ENCODE measurements around the gene CADPS2.

Gene CADPS2

DNA sequence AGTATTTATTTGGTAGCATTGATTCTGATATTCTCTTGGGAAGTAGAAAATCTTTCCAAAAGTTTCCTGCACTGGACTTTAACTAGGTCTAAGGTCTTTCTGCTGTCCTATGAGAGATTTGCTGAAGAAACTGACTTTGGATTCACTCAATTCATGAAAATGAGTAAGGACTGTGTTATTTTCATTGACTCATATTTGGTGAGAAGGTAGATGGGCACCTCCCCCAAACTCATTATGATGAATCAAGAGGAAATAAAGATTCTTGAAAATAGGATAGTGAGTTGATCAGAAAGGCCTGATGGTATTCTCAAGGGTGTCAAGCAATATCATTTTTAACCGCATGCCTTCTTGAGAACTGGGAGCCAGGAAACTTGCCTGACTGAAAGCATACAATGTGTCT is 297.6 kb downstream of the CADPS2 start:
- no peak for DNase-seq

DNA sequence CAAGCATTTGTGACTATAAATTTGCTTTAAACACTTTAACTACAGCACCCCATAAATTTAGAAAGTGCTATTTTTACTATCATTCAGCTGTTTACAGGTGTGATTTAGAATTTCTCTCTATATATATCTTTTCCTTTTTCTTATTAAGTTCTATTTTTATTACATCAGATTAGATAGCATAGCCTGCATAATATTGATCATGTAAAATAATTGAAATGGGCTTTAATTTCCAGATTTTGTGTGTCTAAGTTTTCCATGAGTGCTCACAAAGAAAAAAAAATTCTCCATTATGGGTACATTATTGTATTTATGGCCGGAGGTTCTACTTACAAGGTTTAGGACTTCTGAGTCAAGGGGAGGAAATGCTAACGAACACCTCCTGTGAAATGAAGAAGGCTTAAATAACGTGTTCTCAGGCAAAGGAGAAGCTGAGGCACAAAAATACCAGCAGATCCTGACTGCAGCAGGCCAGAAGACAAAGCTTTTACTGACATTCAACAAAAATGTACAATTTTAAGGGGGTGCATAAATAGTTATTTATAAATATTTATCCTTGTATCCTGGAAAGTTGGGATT is 301.5 kb downstream of the CADPS2 start:
- DNase-seq, result no peak

DNA sequence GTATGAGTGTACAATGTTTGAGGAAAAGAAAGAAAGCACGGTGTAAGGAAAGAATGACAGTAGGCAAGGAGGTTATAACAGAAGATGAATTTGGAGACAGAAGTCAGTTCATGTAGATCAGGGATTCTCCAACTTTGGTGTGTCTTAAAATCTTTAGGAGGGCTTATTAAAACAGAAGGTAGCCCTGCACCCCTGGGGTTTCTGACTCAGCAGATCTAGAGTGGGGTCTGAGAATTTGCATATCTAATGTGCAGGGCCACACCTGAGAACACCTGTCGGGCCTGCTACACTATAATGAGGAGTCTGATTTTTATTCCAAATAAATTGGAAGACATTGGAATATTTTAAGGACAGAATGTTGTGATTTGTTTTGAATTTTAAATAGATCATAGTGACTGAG is 307.9 kb downstream of the CADPS2 start:
- DNase-seq, result no peak

DNA sequence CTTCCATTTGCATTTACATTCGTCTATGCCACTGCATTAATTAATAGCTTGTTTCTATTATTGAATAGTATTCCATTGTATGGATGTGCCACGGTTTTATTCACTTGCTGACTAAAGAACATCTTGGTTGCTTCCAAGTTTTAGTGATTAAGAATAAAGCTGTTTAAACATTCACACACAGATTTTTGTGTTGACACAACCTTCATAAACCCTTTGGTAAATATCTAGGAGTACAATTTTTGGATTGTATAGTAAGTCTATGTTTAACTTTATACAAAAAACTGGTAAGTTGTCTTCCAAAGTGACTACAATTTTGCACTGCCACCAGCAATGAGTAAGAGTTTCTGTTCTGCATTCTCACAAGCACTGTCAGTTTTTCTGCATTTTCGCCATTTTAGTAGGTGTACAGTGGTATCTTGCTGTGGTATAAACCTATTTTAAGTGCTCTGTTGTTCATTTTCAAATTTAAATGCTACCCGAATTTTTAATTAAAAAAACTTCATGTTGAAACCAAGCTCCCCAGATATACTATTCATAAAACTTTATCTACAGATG is 308.7 kb downstream of the CADPS2 start:
- no peak for DNase-seq

DNA sequence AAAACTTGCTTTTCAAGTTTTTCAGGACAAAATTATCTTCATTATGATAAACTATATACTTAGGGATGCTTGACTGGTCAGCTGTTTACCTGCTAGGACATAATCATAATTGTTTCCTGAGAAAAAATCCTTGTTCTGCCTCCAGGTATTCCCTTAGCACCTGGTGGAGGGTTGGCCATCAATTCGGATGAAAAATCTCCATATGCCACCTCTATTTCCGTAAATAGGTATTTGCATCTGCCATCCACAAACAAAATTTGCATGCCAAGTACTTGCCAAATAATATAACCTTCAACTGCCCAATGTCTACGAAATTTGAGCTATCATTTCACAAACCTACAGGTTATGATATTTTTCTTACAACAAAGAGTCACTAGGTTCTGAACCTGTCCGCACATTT is 313.6 kb downstream of the CADPS2 start:
- DNase-seq, result no peak

DNA sequence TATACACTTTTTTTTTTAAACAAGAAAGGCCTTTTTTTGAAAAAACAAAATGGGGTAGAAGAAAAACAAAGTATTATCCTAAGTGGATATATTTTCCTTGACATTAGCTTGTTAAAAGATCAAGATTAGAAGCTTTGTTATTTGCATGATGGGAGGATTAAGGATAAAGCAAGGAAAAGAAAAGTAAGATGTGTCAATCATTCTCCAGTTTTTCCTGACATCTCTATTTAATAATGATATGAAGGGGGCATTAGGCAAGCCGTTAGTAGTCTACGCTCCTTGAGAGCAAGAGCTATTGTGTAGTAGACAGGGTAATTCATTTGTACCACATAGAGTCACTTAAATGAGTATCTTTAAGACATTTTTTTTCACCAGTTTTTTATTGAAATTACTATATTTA is 324.9 kb downstream of the CADPS2 start:
- no peak for DNase-seq

DNA sequence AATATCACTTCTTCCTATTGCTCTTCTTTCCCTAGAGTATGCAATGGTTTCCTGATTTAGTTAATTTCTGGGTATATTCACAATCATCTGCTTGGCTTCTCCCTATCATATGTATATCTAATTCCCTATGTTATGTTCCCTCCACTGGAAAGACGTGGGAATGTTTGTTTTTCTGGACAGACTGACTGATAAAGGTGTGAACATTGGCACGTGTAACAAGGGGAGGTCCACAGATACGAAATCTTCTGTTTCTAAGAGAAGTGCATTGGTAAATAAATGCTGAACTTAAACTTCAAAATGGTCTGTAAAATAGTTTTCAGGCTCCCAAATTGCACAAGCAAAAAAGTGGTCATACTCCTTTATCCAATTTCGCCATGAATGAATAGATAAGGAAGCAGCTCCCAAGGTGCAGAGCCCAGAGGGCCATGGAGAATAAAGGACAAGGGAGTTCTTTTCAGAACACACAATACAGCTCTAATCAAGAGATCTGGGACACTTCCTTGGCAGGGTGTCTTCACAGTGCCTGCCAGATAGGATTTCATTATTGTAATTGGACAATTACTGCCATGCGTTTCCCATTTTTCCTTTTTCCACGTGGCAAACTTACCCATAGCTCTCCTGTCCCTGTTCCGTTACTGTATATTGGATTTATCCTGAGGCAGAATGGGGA is 329.3 kb downstream of the CADPS2 start:
- no peak for DNase-seq

DNA sequence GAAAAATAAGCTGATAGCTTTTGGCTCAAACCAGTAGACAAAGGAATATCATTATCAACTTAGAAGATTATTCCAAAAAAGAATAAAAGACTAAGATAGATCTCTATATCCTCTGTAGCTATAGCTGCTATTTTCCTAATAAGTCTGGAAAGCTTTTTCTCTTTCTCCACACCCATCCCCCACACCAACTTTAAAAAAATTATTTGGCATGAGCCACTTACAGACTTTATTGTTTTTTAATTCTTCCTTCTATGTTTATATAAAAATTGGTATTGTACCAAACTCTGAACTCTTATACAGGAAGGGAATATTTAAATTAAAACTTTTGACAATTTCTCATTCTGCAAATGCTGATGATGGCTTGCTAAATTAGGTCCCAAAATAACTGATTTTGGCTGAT is 330.0 kb downstream of the CADPS2 start:
- no peak for DNase-seq

DNA sequence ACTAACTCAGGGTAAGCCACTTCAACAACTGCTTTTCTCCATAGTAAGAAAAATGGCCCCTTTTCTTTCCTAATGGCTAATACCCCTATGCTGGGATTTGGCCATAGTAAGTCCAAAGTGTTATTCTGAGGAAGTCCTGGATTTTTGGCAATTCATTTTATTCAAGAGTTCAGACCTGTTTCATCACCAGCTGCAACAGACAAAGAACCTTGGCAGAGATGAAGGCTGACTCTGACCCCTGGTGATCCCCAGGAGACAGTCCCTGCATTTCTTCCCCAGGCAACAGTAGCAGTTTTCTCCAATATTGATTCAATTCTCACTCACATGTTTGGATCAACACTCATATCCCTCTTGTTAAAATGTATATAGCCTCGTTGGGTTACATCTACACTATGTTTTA is 332.5 kb downstream of the CADPS2 start:
- no peak for DNase-seq

DNA sequence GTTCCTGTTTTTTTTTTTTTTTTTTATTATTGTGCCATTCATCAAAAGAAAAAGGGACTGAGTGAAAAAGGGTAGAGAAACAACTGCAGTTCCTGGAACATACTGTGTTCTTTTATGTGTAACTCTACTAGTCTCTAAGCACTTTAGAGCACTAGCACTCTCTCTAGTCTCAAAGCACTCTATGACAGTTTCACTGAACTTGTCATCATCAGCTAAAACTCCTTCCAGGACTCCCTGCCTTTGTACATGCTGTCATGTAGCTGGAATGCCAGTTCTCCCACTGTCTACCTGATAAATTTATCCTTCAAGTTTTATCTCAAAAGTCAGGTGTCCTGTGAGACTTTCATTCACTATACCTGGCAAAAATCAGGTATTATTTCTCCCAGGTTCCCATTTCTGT is 333.5 kb downstream of the CADPS2 start:
- no peak for DNase-seq

DNA sequence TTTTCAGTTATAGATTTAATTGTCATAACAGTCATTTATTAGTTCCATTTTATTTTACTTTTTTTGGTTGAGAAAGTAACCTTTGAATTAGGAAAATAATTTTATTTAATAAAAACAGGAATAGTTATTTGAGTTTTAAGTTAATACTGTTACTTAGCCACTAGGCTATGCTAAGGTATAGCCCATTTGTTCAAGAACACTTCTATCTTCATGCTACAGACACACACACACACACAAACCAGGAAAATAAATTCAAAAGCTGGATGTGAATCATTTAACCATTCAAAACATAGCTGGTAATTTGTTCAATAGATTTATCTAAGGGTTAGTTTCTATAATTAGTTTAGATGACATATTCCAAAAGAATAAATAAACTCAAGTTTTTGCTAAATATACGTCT is 335.7 kb downstream of the CADPS2 start:
- no peak for DNase-seq

DNA sequence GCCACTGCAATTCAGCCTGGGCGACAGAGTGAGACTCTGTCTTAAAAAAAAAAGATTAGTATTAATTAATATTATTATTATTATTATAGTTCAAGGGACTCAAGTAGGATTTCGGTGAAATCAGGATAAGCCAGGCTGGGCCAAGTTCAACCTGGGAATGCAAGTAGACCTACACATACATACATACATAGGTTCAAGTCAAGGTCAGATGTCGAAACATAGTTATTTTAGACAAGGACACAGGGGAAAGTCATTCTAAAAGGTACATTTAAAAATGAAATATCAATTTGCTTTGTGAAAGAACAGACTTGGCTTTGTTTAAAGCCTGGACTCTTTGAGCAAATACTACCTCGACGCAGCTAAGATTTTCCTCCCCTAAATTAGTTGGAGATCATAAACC is 336.7 kb downstream of the CADPS2 start:
- no peak for DNase-seq

DNA sequence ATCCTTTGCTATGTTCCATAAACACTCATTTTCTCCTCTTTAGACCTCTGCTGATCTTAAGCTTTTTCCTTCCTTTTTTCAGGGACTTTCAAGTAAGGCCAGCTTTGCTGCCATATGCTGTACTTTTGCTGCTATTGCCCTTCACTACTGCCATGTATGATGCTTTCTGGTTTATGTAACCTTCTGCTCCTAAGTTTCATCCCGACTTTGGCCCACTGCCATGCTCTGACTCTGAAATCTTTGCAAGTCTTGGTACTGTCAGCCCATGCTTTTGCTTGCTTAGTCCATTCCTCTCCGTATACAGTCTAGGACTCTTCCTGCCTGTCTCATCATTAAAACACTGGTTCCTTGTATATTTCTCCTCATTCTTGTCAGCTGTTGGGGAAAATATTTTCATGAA is 339.8 kb downstream of the CADPS2 start:
- DNase-seq, result no peak

DNA sequence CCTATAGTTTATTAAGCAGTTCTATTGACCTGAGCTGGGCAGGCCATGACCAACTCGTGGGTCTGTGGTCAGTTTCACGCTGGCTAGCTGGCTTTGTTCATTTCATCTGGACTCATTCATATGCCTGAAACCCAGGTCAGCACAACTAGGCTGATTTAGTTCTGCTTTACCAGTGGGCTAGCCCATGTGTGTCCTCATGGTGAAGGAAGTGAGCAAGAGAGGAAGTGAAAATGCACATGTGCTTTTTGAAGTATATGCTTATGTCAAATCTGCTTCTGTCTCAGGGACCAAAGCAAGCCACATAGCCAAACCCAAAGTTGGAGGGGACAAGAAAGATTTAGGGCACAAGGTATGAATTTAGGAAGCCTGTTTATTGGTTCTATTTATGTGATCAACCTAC is 341.8 kb downstream of the CADPS2 start:
- DNase-seq, result no peak

DNA sequence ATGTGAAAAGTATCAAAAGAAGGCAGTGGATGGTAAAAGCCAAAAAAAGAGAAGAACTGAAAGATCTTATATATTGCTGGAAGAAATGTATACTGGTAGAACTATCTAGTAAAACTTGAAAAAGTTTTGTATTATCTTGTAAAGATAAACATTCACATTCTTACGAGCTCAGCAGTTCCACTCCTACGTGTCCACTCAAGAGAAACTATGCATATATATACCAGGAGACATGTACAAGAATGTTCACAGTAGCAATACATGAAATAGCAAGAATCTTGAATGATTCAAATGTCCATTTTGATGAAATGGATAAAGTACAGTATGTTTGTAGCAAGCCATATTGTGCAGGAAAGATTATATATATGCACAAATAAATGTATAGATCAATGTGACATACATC is 342.4 kb downstream of the CADPS2 start:
- no peak for DNase-seq

DNA sequence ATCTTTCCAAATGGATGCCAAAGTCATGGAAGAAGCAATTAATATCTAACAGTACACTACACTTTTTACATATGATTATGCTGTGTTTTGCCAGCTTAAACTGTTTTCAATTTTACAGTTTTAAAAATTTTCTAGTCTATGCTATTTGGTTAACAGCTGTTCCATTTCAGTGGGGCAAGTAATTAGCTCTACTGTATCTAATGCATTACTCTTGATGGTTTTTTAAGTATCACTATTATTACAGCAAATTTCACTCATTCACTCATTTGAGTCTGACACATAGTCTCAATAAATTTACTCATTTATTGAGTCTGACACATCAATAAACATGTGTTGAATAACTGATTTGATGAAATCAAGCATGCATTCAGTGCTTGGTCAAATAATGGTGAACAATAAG is 343.1 kb downstream of the CADPS2 start:
- DNase-seq, result no peak

DNA sequence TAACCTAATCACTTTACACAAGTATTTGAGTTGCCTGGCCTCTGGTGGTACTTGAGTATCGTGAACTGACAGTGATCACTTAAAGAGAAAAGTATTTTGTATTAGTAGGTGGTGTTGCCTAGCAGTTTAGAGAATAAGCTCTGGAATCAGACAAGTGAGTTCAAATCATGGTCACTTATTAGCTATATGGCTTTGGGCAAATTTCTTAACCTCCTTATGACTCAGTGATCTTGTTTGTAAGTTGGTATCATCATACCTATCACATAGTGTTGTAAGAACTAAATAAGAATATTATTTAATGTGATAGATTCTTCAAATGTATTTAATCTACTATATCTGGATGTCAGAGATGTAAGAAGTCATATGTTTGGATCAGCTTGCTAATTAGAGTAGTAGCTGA is 351.2 kb downstream of the CADPS2 start:
- no peak for DNase-seq

DNA sequence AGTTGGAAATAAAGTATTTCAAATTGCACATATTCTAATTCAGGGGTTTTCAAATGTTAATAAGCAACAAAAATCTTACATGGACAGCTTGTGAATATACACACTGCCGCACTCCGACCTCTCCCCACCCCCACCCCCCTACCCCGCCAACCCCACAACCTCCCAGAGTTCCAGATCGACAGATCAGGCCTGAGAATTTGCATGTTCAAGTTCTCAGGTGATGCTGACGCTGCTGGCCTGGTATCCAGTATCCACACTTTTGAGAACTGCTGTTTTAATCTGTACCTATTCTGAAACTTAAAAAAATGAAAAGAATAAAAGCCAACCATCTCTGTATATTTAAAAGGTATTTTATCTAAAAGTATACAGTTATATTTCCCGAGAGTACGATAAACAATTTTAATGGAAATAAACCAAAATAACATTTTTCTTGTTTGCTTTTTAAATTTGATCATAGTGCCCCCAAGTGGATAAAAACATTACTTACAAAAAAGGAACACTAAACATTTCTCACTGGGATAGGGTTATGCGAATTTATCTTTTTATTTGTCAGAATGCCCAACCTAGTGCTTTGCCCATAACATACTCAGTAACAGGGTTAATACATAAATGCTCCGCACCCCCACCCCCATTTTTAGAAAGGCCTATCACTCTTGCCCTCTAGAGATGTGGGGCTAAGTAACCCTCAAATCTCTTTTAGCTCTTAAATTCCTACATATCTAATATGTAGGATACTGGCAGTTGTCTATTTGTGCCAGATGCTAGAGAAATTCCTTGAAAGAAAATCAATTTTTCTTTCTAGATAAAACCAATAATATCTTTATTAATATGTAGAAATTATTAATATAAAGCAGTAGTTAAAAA is 353.6 kb downstream of the CADPS2 start:
- DNase-seq, result no peak

DNA sequence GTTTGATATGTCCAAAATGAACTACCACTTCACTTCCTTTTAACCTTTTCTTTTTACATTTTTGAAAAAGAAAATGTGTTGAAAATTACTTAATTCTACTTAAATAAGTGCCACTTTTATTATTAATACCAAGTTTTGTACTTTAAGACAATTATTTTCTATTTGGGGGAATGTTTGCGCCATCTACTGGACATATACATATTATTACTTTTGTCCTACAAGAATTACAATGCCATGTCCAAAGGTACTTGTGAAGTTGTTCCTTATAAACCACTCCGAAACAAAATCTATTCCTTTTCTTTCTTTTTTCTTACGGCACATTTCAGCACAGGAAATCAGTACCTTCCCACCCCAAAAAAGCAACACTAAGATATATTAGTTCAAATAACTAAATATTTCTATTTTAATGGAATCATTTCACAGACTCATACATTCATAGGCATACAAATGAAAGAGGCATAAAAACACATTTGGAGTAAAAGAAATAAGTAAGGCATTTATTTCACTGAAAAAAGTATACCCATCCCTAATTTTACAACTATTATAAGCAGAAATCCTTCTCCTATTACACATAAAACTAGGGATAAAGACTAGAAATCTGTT is 357.3 kb downstream of the CADPS2 start:
- DNase-seq, result no peak

DNA sequence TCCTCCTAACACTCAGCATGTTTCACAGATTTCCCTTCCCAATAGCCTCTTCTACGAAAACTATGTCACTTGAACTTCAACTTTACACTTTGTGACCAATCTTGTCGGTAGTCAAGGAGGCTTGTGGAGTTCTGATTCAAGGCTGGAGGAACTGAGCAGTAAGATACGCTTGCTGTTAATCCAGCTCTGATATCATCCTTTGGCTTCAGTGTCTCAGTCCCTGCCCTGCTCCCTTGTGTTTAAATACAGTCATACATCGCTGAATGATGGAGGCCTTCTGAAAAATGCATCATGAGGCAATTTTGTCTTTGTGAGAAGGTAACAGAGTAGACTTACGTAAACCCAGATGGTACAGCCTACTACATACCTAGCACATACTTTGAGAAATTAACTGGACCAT is 360.9 kb downstream of the CADPS2 start:
- DNase-seq, result no peak

DNA sequence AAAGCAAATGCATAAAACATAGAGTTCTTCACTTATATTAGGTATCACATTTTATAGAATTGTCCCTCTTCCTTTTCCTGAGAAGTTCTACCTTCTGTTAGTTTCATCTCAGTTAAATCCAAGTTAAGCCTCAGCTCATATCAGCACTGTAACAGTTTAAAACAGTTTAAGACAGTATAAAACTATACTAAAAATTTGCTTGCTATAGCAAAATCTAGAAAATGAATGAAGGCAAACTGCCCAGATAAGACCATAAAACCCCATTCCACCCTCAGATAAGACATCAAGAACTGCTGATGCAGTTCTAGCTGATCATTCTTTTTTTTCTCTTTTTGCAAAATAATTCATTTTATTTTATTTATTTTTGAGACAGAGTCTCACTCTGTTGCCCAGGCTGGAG is 364.5 kb downstream of the CADPS2 start:
- DNase-seq, result no peak

DNA sequence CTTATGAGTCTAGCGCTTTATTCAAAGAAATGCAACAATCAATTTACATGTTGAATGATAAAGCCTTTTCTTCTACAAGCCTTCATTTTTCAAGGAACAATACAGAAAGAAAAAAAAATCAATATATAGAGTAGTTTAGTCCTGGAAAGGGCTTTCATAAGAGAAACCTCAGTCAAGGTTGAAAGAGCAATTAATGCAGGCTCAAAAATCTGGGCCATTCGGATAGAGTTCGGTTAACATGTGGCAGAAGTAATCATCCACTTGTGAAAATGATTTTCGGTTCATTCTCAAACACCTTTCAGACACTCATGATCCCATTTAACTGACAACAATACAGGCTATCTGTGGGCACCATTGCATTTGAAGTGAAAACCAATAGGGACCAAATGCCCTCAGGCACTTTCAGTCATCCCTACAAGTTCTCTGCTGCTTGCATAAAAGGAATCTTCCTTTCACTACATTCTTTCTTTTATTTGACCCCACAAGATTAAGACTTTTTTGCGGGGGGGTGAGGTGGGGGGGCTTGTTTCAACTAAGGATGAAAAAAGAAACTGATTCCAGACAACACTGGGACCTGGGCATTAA is 365.2 kb downstream of the CADPS2 start:
- no peak for DNase-seq

DNA sequence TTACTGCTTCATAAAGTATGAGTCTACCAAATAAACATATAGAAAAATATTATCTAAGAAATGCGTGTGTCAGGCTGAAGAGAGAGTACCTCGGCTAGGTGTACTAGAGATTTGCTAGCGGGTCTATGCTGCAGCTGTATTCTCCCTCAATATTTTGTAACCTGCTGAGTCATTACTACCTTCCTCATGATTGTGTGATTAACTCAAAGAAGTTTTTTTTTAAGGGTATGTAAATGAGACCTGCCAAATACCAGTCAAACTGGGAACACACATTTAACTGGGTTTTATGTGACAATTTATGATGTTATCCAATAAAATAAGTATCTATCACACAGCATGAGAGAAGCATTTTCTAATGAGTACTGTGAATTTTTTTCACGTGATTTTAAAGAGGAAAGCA is 367.8 kb downstream of the CADPS2 start:
- no peak for DNase-seq

Measured in T-helper 9 cell (primary cell).